ENCODE results near the gene LDLRAD3. TPM values are rescaled to one million over a fixed set of nuclear protein-coding genes. Genes with fewer than 3 reads are reported as not detected.
A peak's percentile ranks its signal among the peaks of the same experiment; 100 is the strongest.

The LDLRAD3 gene
- total and polyA plus RNA-seq, 4 donors = 2.2 to 14.3 (median 9.9) TPM

- H3K4me1 ChIP-seq (ENCODE audit: control insufficient read depth in 5 of 5, insufficient read depth in 5 of 5, low read length in 5 of 5) = peaks cover 0 to 9% (median 0%) of the 10 kb centered on the region in 5 donors
- ATAC-seq (ENCODE audit: insufficient read depth, low FRiP score) (no peak), DNase-seq (peak in 1 of 3 donors; percentile 34)
- TF ChIP-seq CTCF (IDR thresholded peaks at IDR 0.05; ENCODE audit: control extremely low read depth, extremely low read depth) = no peak
- no peak overlapping the region for H3K27ac ChIP-seq (ENCODE audit: low read depth in 1 of 2, low read length in 1 of 2)
- no peaks in the 10 kb centered on the region for H3K27me3 ChIP-seq (ENCODE audit: control insufficient read depth in 3 of 3, insufficient read depth in 3 of 3, low read length in 2 of 3)
- peaks cover 0 to 5% (median 2%) of the 10 kb centered on the region in 4 donors for H3K9me3 ChIP-seq (ENCODE audit: control insufficient read depth in 4 of 4, insufficient read depth in 3 of 4, low read length in 3 of 4)
- 80 to 90% methylated on average over 6 of the region's 6 CpGs for WGBS, 2 donors
- peaks cover 0 to 8% (median 3%) of the 10 kb centered on the region in 4 donors for H3K36me3 ChIP-seq (ENCODE audit: control insufficient read depth in 4 of 4, insufficient read depth in 4 of 4, low read length in 4 of 4)
- H3K9ac ChIP-seq (ENCODE audit: insufficient read depth in 1 of 2, low read length in 2 of 2) = no peak overlapping the region
- H3K4me3 ChIP-seq = no peak overlapping the region
These were observed 154.2 kb downstream of the LDLRAD3 start for GRCh38 chr11:36098087-36098486.

- H3K9ac ChIP-seq (ENCODE audit: insufficient read depth in 1 of 2, low read length in 2 of 2) = no peak overlapping the region
- ATAC-seq (ENCODE audit: insufficient read depth, low FRiP score) (no peak), DNase-seq (no peak)
- peaks cover 0 to 1% (median 0%) of the 10 kb centered on the region in 4 donors for H3K9me3 ChIP-seq (ENCODE audit: control insufficient read depth in 4 of 4, insufficient read depth in 3 of 4, low read length in 3 of 4)
- H3K27ac ChIP-seq (ENCODE audit: low read depth in 1 of 2, low read length in 1 of 2) = no peak overlapping the region
- WGBS, 2 donors = 74 to 86% methylated on average over 2 of the region's 2 CpGs
- no peak for TF ChIP-seq CTCF (IDR thresholded peaks at IDR 0.05; ENCODE audit: control extremely low read depth, extremely low read depth)
- peaks cover 0 to 8% (median 3%) of the 10 kb centered on the region in 4 donors for H3K36me3 ChIP-seq (ENCODE audit: control insufficient read depth in 4 of 4, insufficient read depth in 4 of 4, low read length in 4 of 4)
- H3K4me1 ChIP-seq (ENCODE audit: control insufficient read depth in 5 of 5, insufficient read depth in 5 of 5, low read length in 5 of 5) = peaks cover 0 to 9% (median 0%) of the 10 kb centered on the region in 5 donors
- H3K4me3 ChIP-seq = no peak overlapping the region
- no peaks in the 10 kb centered on the region for H3K27me3 ChIP-seq (ENCODE audit: control insufficient read depth in 3 of 3, insufficient read depth in 3 of 3, low read length in 2 of 3)
These were observed 155.1 kb downstream of the LDLRAD3 start for GRCh38 chr11:36098853-36099375.

- no peaks in the 10 kb centered on the region for H3K27me3 ChIP-seq (ENCODE audit: control insufficient read depth in 3 of 3, insufficient read depth in 3 of 3, low read length in 2 of 3)
- H3K4me3 ChIP-seq = no peak overlapping the region
- no peak overlapping the region for H3K27ac ChIP-seq (ENCODE audit: low read depth in 1 of 2, low read length in 1 of 2)
- ATAC-seq (ENCODE audit: insufficient read depth, low FRiP score) = no peak
- H3K4me1 ChIP-seq (ENCODE audit: control insufficient read depth in 5 of 5, insufficient read depth in 5 of 5, low read length in 5 of 5) = peaks cover 0 to 30% (median 10%) of the 10 kb centered on the region in 5 donors
- no peak for TF ChIP-seq CTCF (IDR thresholded peaks at IDR 0.05; ENCODE audit: control extremely low read depth, extremely low read depth)
- H3K9me3 ChIP-seq (ENCODE audit: control insufficient read depth in 4 of 4, insufficient read depth in 3 of 4, low read length in 3 of 4) = no peaks in the 10 kb centered on the region
- peaks cover 0 to 5% (median 0%) of the 10 kb centered on the region in 4 donors for H3K36me3 ChIP-seq (ENCODE audit: control insufficient read depth in 4 of 4, insufficient read depth in 4 of 4, low read length in 4 of 4)
- WGBS, 2 donors = 89 to 94% methylated on average over 4 of the region's 4 CpGs
- H3K9ac ChIP-seq (ENCODE audit: insufficient read depth in 1 of 2, low read length in 2 of 2) = no peak overlapping the region
- DNase-seq = no peak
These were observed 157.6 kb downstream of the LDLRAD3 start for GRCh38 chr11:36101466-36101865.

- Histone ChIP-seq H3K27ac (ENCODE audit: low read depth in 1 of 2, low read length in 1 of 2) (no peak overlapping the region), H3K4me3 (no peak overlapping the region), H3K36me3 (ENCODE audit: control insufficient read depth in 4 of 4, insufficient read depth in 4 of 4, low read length in 4 of 4) (peaks cover 0 to 4% (median 0%) of the 10 kb centered on the region in 4 donors), H3K27me3 (ENCODE audit: control insufficient read depth in 3 of 3, insufficient read depth in 3 of 3, low read length in 2 of 3) (no peaks in the 10 kb centered on the region), H3K9me3 (ENCODE audit: control insufficient read depth in 4 of 4, insufficient read depth in 3 of 4, low read length in 3 of 4) (no peaks in the 10 kb centered on the region), H3K4me1 (ENCODE audit: control insufficient read depth in 5 of 5, insufficient read depth in 5 of 5, low read length in 5 of 5) (peaks cover 0 to 28% (median 10%) of the 10 kb centered on the region in 5 donors), H3K9ac (ENCODE audit: insufficient read depth in 1 of 2, low read length in 2 of 2) (no peak overlapping the region)
- 92 to 95% methylated on average over 5 of the region's 5 CpGs for WGBS, 2 donors
- ATAC-seq (ENCODE audit: insufficient read depth, low FRiP score) (no peak), DNase-seq (no peak)
- TF ChIP-seq CTCF (IDR thresholded peaks at IDR 0.05; ENCODE audit: control extremely low read depth, extremely low read depth) = no peak
These were observed 159.0 kb downstream of the LDLRAD3 start for GRCh38 chr11:36102868-36103267.

Data from lung (tissue), 12 donors.